AG04449 (cell line): ENCODE data around the gene SYNJ1.
"Not testable (repeated sequence)": the region's sequence is repeated elsewhere in the genome, so short reads cannot be mapped to it uniquely, and the experiment has no call there.

ENCODE experiments used
- CTCF ChIA-PET: fragments of 350-600 bp; formaldehyde crosslinking; extraction: SDS; loops from one replicate; lab custom pipeline; 2021; ENCODE audit warnings: antibody characterized with exemption; lab: Yijun Ruan, JAX
- POLR2A ChIA-PET: fragments of 400-600, 350-600 bp; formaldehyde crosslinking; extraction: SDS; loops from one replicate; lab custom pipeline; 2020; ENCODE audit warnings: antibody characterized with exemption, inconsistent platforms; lab: Yijun Ruan, JAX
- DNase-seq: peaks from one replicate; pipeline ENCODE4 v3.0.0-alpha.2; 2010; ENCODE audit warnings: low read depth, low spot score
- H3K4me3 ChIP-seq: 2 replicates; pipeline ENCODE4 v1.5.1; 2011; ENCODE audit warnings: low read depth, mild to moderate bottlenecking, control low read depth, low read length
- CTCF ChIP-seq: IDR thresholded peaks from one replicate; pipeline ENCODE4 v1.5.1; 2011; ENCODE audit warnings: mild to moderate bottlenecking, moderate library complexity, low read length, control low read depth, inconsistent platforms; ENCODE audit not compliant: insufficient read depth; ENCODE audit errors: missing control alignments

Gene SYNJ1

GRCh38 chr21:32674731-32675130, 53.1 kb downstream of the SYNJ1 start:
- POLR2A ChIA-PET = no interaction called here
- TF ChIP-seq CTCF = no peak

GRCh38 chr21:32674038-32674437, 53.8 kb downstream of the SYNJ1 start:
- POLR2A ChIA-PET = no interaction called here
- H3K4me3 ChIP-seq = no peak overlapping the region
- TF ChIP-seq CTCF = no peak
- DNase-seq = no peak
- CTCF ChIA-PET = interaction anchor here (1.4 kb wide), 1 partner anchor 17 kb away, joined by 4 read pairs; no protein-coding TSS in a partner anchor

More at GRCh38 chr21:32674731-32675130, 53.1 kb downstream of the SYNJ1 start:
- H3K4me3 ChIP-seq = no peak overlapping the region
- DNase-seq = no peak
- CTCF ChIA-PET = no interaction called here

- ChIA-PET POLR2A (no interaction called here), CTCF (no interaction called here)
- H3K4me3 ChIP-seq = no peak overlapping the region
- no peak for DNase-seq
- no peak for TF ChIP-seq CTCF
These were observed 61.6 kb downstream of the SYNJ1 start for GRCh38 chr21:32666258-32666657.

- CTCF ChIA-PET, H3K4me3 ChIP-seq, POLR2A ChIA-PET, DNase-seq: not testable (repeated sequence)
These were observed 63.7 kb downstream of the SYNJ1 start for GRCh38 chr21:32664095-32664494.

- DNase-seq, POLR2A ChIA-PET, CTCF ChIA-PET, H3K4me3 ChIP-seq: not testable (repeated sequence)
These were observed 65.8 kb downstream of the SYNJ1 start for GRCh38 chr21:32661981-32662380.

GRCh38 chr21:32661026-32661782, 66.6 kb downstream of the SYNJ1 start:
- H3K4me3 ChIP-seq, CTCF ChIA-PET, POLR2A ChIA-PET, DNase-seq: not testable (repeated sequence)

- no peak for DNase-seq
- no peak for TF ChIP-seq CTCF
- no peak overlapping the region for H3K4me3 ChIP-seq
- POLR2A ChIA-PET = no interaction called here
- CTCF ChIA-PET = interaction anchor here (0.9 kb wide), 2 partner anchors 13 to 16 kb away, joined by 3 read pairs; no protein-coding TSS in a partner anchor
These were observed 69.3 kb downstream of the SYNJ1 start for GRCh38 chr21:32658524-32658923.
